Neuron (in vitro differentiated cells): ENCODE measurements around the gene SHISAL2A.
A peak's percentile ranks its signal among the peaks of the same experiment; 100 is the strongest.
"Not testable (repeated sequence)": the region's sequence is repeated elsewhere in the genome, so short reads cannot be mapped to it uniquely, and the experiment has no call there.

Source experiments
- H2AFZ ChIP-seq: one replicate; pipeline ENCODE4 v1.6.1; 2013; ENCODE audit warnings: low read depth, mild to moderate bottlenecking, inconsistent platforms, low read length, moderate library complexity
- H3K27me3 ChIP-seq: one replicate; pipeline ENCODE4 v1.6.1; 2013; ENCODE audit warnings: low read length; ENCODE audit not compliant: insufficient read depth
- H3K36me3 ChIP-seq: one replicate; pipeline ENCODE4 v1.6.1; 2013; ENCODE audit warnings: low read length; ENCODE audit not compliant: insufficient read depth
- H3K4me1 ChIP-seq: one replicate; pipeline ENCODE4 v1.6.1; 2013; ENCODE audit warnings: low read length; ENCODE audit not compliant: insufficient read depth
- H3K4me3 ChIP-seq: 2 replicates; pipeline ENCODE4 v1.5.1; 2013; ENCODE audit warnings: mild to moderate bottlenecking, low read length, moderate library complexity
- H3K9me3 ChIP-seq: one replicate; pipeline ENCODE4 v1.6.1; 2013; ENCODE audit warnings: low read length

SHISAL2A gene

DNA sequence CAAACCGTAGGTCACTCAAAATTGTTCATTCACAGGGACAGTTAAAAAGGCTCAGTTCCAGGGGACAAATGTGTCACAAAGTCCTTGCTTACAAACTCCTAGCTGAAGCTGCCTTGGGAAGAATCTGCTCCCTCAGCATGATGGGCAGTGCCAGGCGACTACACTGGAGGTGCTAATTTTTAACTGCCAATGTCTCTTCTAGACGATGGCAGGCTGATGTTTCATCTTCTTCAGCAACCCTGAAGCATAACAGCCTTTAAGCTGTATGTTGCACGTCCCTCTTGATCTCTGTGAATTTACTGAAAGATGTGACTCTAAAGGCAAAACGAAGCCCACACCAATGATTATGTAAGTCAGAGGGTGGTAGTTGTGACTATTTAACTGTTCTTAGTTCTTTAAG is 53.9 kb downstream of the SHISAL2A start:
- H3K9me3 ChIP-seq = peaks cover 1% of the 10 kb centered on the region
- no peaks in the 10 kb centered on the region for H3K27me3 ChIP-seq
- peaks cover 35% of the 10 kb centered on the region for H3K36me3 ChIP-seq
- no peak overlapping the region for H2AFZ ChIP-seq
- no peaks in the 10 kb centered on the region for H3K4me1 ChIP-seq
- no peak overlapping the region for H3K4me3 ChIP-seq

DNA sequence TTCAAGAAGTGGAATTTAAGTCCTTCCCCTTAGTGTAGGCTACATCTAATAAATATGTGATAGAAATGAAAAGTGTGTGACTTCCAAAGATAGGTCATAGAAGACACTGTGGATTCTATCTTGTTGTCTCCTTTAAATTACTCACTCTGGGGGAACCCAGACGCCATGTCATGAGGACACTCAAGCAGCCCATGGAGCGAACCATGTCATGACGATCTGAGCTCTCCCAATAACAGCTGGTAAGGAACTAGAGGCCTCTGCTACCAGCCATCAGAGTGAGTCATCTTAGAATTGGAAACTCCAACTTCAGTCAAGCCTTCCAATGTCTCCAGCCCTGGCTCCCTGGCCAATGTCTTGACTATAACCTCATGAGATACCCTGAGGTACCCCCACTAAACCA is 58.9 kb downstream of the SHISAL2A start:
- Histone ChIP-seq H3K36me3 (peaks cover 42% of the 10 kb centered on the region), H2AFZ (no peak overlapping the region), H3K9me3 (peaks cover 2% of the 10 kb centered on the region), H3K27me3 (no peaks in the 10 kb centered on the region), H3K4me3 (no peak overlapping the region), H3K4me1 (no peaks in the 10 kb centered on the region)

DNA sequence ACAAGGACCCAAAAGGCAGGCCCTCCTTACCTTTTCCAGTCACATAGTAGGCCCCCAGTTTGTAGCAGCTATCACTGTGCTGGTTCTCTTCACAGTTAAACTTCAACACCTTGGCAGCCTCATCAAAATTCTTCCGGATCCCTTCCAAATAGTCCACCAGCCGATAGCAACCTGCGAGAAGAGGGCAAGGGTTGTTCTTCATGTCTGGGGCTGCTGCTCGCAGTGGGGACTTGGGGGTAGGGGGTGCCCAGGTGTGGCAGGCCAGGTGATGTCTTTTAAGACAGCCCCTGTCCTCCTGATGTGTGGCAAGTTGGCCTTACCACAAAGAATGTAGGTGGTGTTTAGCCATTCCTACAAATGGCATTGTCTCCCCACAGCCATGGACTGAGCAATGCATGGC is 59.7 kb downstream of the SHISAL2A start:
- H2AFZ ChIP-seq = no peak overlapping the region
- H3K9me3 ChIP-seq = peaks cover 2% of the 10 kb centered on the region
- no peak overlapping the region for H3K4me3 ChIP-seq
- no peaks in the 10 kb centered on the region for H3K4me1 ChIP-seq
- peaks cover 33% of the 10 kb centered on the region for H3K36me3 ChIP-seq
- no peaks in the 10 kb centered on the region for H3K27me3 ChIP-seq

DNA sequence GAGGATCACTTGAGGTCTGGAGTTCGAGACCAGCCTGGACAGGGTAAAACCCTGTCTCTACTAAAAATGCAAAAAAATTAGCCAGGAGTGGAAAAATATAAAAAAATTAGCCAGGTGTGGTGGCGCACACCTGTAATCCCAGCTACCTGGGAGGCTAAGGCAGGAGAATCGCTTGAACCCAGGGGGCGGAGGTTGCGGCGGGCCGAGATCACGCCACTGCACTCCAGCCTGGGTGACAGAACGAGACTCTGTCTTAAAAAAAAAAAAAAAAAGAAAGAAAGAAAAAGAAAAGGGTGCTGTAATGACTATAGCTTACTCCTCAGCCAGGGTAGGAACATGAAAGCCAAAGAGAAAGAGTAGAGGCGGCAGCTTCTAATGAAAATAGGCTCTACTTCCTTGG is 60.4 kb downstream of the SHISAL2A start:
- not testable (repeated sequence) for H3K4me3 ChIP-seq, H3K27me3 ChIP-seq, H3K9me3 ChIP-seq, H2AFZ ChIP-seq, H3K4me1 ChIP-seq
- peaks cover 30% of the 10 kb centered on the region for H3K36me3 ChIP-seq

DNA sequence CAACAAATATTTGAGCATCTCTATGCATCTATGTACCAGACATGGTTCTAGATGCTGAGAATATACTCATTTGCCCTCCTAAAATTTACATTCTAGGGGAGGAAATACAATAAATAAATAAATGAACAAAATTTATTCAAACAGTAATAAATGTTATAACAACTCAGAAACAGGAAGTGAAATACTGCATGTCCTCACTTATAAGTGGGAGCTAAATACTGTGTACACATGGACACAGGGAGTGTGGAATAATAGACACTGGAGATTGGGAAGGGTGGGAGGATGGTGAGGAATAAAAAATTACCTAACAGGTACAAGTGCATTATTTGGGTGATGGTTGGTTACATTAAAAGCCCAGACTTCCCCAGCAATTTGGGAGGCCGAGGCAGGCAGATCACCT is 60.9 kb downstream of the SHISAL2A start:
- H3K27me3 ChIP-seq = no peaks in the 10 kb centered on the region
- H3K4me3 ChIP-seq = no peak overlapping the region
- H3K36me3 ChIP-seq = peaks cover 26% of the 10 kb centered on the region
- H3K9me3 ChIP-seq = peaks cover 2% of the 10 kb centered on the region
- peaks cover 2% of the 10 kb centered on the region for H3K4me1 ChIP-seq
- H2AFZ ChIP-seq = no peak overlapping the region

DNA sequence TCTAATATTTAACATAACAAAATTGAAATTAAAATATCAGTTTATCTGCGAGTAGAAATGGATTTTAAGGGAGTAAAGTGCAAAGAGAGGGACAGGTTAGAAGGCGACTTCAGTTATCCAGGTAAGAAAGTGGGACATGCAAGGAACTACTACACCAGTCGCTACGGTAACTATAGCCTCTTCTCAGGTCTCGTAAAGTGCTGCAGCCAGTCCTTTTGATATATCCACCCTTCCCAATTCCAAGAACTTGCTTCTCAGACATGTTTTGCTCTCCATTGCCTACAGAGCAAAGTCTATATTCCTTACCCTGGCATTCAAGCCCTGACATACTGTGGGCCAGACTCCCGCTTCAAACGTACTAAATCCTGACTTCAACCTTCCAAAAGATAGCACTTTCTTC is 62.7 kb downstream of the SHISAL2A start:
- Histone ChIP-seq H3K27me3 (no peaks in the 10 kb centered on the region), H3K9me3 (peaks cover 2% of the 10 kb centered on the region)

DNA sequence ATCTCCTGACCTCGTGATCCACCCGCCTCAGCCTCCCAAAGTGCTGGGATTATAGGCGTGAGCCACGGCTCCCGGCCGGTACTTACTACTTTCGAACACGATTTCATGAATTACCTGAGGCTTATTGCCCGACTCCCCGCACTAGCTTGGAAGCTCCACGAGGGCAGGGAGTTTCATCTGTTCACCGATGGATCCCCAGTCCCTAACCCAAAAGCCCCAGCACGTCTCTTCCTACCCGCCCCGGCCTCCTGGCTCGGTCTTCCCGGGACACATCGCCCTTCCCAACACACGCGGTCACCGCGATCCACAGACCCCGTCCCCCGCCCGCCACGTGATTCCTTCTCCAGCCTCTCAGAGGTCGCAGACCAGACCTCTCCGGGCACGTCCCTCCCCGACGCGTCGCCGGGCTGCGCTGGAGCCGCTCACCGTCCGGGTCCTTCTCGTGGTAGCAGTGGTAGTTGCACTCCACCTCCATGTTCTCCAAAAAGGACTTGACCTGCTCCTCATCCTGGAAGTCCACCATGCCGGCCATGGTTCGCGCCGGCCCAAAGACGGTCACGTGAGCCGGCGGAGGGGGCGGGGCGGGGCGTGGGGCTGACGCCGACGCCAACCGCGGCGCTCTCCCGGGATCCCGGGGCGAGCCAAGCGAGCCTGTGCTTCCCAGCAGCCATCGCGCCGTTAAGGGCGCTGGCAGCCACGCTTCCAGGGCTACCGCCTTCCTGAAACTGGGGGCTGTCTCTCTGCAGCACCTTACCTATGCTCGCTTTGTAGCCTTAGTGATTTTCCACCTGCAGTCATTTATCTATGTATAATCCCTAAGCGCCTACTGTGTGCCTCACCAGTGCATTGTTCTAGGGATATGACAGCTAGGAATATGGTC is 65.1 kb downstream of the SHISAL2A start, which contains the start of gene COA7:
Gene COA7 (minus strand): TSS at position 553 of the 880 bp plus-strand sequence. CDS start 21 bp downstream, at position 532.
- H3K4me3 ChIP-seq = peak within 1 kb of the TSS; percentile 63
- H3K4me1 ChIP-seq = peaks cover 2% of the 10 kb centered on the region
- no peaks in the 10 kb centered on the region for H3K9me3 ChIP-seq
- no peaks in the 10 kb centered on the region for H3K36me3 ChIP-seq
- no peaks in the 10 kb centered on the region for H3K27me3 ChIP-seq
- H2AFZ ChIP-seq = peak within 1 kb of the TSS; percentile 78

More for the DNA sequence above, 62.7 kb downstream of the SHISAL2A start:
- Histone ChIP-seq H2AFZ (no peak overlapping the region), H3K4me1 (peaks cover 2% of the 10 kb centered on the region), H3K36me3 (peaks cover 19% of the 10 kb centered on the region), H3K4me3 (no peak overlapping the region)

DNA sequence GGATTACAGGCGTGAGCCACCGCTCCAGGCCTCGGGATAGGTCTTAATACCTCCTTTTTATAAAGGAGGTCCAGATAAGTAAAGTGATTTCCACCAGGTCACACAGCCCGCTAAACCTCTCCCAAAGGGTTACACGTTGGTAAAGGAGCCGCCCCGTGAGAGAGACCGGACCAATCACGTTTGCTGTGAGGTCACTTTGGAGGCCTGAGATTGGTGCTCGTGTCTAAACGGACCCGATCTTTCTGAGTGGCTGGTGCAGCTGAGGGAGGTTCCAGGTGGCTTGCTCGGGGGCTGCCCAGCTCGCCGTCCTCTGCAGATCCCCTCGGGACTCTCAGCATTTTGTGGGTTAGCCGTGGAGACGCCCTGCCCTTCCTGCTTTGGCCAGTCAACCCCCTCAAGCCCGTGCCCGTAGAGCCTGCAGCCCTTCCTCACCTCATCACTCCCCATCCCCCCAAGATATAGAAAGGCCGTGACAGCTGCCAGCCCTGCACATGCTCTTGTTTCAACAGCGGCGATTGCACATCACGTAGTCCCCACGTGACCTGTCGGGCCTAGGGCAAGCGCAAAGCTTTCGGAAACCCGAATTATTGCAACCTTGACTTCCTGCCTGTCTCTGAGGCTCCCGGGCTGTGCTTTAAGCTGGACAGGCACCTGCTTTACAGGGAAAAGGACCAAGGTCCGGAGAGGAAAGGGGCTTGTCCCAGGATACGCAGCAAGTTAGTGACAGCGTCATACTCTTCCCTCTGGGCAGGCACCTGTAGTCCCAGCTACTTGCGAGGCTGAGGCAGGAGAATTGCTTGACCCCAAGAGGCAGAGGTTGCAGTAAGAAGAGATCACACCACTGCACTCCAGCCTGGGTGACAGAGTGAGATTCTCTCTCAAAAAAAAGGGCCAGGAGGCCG is 70.2 kb downstream of the SHISAL2A start:
- Histone ChIP-seq H3K36me3 (no peaks in the 10 kb centered on the region), H3K9me3 (no peaks in the 10 kb centered on the region), H3K4me1 (peaks cover 5% of the 10 kb centered on the region)

DNA sequence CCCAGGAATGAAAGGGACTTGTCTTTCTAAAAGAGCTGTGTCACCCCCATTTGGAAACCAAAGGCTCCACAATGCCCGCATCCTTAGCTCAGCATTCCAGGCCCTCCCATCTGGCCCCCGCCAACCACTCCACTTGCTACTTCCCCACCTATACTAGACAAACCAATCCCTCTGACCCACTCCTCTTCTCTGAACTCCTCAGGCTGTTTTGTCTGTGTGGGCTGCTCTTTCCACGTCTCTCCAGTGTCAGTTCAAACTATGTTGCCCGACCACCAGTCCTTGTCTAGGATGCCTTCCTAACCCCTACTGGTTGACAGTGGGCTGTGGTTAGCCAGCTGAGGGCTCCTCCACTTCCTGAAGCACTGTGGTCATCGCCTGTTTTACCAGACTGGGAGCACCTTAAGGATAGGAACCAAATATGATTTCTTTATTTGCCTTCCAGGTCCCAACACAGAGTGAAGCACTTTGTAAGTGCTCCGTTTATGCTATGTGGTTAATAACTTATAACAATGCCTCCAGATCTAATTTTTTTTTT is 73.2 kb downstream of the SHISAL2A start:
- Histone ChIP-seq H3K4me1 (peaks cover 3% of the 10 kb centered on the region), H3K36me3 (no peaks in the 10 kb centered on the region), H3K9me3 (no peaks in the 10 kb centered on the region), H3K4me3 (no peak overlapping the region), H2AFZ (no peak overlapping the region), H3K27me3 (peaks cover 5% of the 10 kb centered on the region)

More for the DNA sequence above, 70.2 kb downstream of the SHISAL2A start:
- H3K27me3 ChIP-seq = peaks cover 5% of the 10 kb centered on the region
- peak overlapping the region; percentile 52 for H3K4me3 ChIP-seq
- H2AFZ ChIP-seq = peak overlapping the region; percentile 62
